ENCODE results near the gene PKD1L1. TPM values are rescaled to one million over a fixed set of nuclear protein-coding genes. Genes with fewer than 3 reads are reported as not detected.
"Not testable (repeated sequence)": the region's sequence is repeated elsewhere in the genome, so short reads cannot be mapped to it uniquely, and the experiment has no call there.

Gene PKD1L1
- total and polyA plus RNA-seq, 4 donors, result 0.26 to 1.1 (median 0.55) TPM

DNA sequence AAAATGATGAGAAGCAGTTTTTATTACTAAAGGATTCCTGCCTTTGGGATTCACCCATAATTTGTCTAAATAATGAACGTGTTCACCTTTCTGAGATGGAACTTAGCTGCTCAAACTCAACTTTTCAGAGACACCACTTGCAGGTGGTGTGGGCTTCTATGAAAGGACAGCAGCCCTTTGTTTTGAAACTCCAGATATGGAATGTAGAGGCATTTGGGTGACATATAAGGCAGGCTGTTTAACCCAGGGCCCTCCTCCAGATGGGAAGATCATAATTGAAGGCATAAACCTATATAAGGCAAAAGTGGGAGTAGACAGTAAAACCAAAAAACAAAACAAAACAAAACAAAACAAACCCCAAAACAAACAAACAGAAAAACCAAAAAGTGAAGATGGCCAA, 43.0 kb upstream of the PKD1L1 start:
- ATAC-seq (ENCODE audit: insufficient read depth, low FRiP score), result no peak
- Histone ChIP-seq H3K9ac (ENCODE audit: insufficient read depth in 1 of 2, low read length in 2 of 2) (no peak overlapping the region), H3K27me3 (ENCODE audit: control insufficient read depth in 3 of 3, insufficient read depth in 3 of 3, low read length in 2 of 3) (no peaks in the 10 kb centered on the region), H3K9me3 (ENCODE audit: control insufficient read depth in 4 of 4, insufficient read depth in 3 of 4, low read length in 3 of 4) (peaks cover 0 to 1% (median 0%) of the 10 kb centered on the region in 4 donors), H3K27ac (ENCODE audit: low read depth in 1 of 2, low read length in 1 of 2) (no peak overlapping the region), H3K4me3 (no peak overlapping the region), H3K4me1 (ENCODE audit: control insufficient read depth in 5 of 5, insufficient read depth in 5 of 5, low read length in 5 of 5) (peaks cover 0 to 2% (median 0%) of the 10 kb centered on the region in 5 donors), H3K36me3 (ENCODE audit: control insufficient read depth in 4 of 4, insufficient read depth in 4 of 4, low read length in 4 of 4) (no peaks in the 10 kb centered on the region)
- WGBS, 2 donors, result 87 to 97% methylated on average over 1 of the region's 1 CpG
- no peak for DNase-seq
- TF ChIP-seq, protein P1, sequence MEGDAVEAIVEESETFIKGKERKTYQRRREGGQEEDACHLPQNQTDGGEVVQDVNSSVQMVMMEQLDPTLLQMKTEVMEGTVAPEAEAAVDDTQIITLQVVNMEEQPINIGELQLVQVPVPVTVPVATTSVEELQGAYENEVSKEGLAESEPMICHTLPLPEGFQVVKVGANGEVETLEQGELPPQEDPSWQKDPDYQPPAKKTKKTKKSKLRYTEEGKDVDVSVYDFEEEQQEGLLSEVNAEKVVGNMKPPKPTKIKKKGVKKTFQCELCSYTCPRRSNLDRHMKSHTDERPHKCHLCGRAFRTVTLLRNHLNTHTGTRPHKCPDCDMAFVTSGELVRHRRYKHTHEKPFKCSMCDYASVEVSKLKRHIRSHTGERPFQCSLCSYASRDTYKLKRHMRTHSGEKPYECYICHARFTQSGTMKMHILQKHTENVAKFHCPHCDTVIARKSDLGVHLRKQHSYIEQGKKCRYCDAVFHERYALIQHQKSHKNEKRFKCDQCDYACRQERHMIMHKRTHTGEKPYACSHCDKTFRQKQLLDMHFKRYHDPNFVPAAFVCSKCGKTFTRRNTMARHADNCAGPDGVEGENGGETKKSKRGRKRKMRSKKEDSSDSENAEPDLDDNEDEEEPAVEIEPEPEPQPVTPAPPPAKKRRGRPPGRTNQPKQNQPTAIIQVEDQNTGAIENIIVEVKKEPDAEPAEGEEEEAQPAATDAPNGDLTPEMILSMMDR (IDR thresholded peaks at IDR 0.05; ENCODE audit: control extremely low read depth, extremely low read depth), result no peak

DNA sequence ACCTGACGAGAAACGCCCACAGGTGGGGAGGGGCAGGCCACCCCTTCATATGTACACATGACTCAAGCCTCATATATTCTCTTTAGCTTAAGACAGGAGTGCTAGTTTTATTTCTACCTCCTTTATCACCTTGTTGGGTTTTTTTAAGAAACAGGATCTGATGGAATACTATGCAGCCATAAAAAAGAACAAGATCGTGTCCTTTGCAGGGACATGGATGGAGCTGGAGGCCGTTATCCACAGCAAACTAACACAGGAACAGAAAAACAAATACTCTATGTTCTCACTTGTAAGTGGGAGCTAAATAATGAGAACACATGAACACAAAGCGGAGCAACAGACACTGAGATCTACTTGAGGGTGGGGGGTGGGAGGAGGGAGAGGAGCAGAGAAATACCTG, 42.3 kb upstream of the PKD1L1 start:
- H3K4me1 ChIP-seq (ENCODE audit: control insufficient read depth in 5 of 5, insufficient read depth in 5 of 5, low read length in 5 of 5), result peaks cover 0 to 2% (median 0%) of the 10 kb centered on the region in 5 donors
- DNase-seq (no peak), ATAC-seq (ENCODE audit: insufficient read depth, low FRiP score) (no peak)
- WGBS, 2 donors, result 95 to 98% methylated on average over 5 of the region's 5 CpGs
- TF ChIP-seq, protein P1 (IDR thresholded peaks at IDR 0.05; ENCODE audit: control extremely low read depth, extremely low read depth), result no peak
- no peaks in the 10 kb centered on the region for H3K36me3 ChIP-seq (ENCODE audit: control insufficient read depth in 4 of 4, insufficient read depth in 4 of 4, low read length in 4 of 4)
- peaks cover 0 to 1% (median 0%) of the 10 kb centered on the region in 4 donors for H3K9me3 ChIP-seq (ENCODE audit: control insufficient read depth in 4 of 4, insufficient read depth in 3 of 4, low read length in 3 of 4)
- no peak overlapping the region for H3K27ac ChIP-seq (ENCODE audit: low read depth in 1 of 2, low read length in 1 of 2)
- no peaks in the 10 kb centered on the region for H3K27me3 ChIP-seq (ENCODE audit: control insufficient read depth in 3 of 3, insufficient read depth in 3 of 3, low read length in 2 of 3)
- no peak overlapping the region for H3K9ac ChIP-seq (ENCODE audit: insufficient read depth in 1 of 2, low read length in 2 of 2)
- H3K4me3 ChIP-seq, result no peak overlapping the region

DNA sequence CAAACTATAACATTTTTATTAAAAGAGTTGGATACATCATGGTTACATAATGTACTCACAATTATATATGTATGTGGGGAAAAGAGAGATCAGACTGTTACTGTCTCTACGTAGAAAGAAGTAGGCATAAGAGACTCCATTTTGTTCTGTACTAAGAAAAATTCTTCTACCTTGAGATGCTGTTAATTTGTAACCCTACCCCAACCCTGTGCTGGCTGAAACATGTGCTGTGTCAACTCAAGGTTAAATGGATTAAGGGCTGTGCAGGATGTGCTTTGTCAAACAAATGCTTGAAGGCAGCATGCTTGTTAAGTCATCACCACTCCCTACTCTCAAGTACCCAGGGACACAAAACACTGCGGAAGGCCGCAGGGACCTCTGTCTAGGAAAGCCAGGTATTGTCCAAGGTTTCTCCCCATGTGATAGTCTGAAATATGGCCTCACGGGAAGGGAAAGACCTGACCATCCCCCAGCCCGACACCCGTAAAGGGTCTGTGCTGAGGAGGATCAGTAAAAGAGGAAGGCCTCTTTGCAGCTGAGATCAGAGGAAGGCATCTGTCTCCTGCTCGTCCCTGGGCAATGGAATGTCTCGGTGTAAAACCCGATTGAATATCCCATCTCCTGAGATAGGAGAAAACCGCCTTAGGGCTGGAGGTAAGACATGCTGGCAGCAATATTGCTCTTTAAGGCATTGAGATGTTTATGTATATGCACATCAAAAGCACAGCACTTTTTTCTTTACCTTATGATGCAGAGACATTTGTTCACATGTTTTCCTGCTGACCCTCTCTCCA, 41.5 kb upstream of the PKD1L1 start:
- 42 to 61% methylated on average over 10 of the region's 10 CpGs for WGBS, 2 donors
- not testable (repeated sequence) for H3K9me3 ChIP-seq (ENCODE audit: control insufficient read depth in 4 of 4, insufficient read depth in 3 of 4, low read length in 3 of 4); H3K36me3 ChIP-seq (ENCODE audit: control insufficient read depth in 4 of 4, insufficient read depth in 4 of 4, low read length in 4 of 4); H3K4me1 ChIP-seq (ENCODE audit: control insufficient read depth in 5 of 5, insufficient read depth in 5 of 5, low read length in 5 of 5); H3K9ac ChIP-seq (ENCODE audit: insufficient read depth in 1 of 2, low read length in 2 of 2); H3K27ac ChIP-seq (ENCODE audit: low read depth in 1 of 2, low read length in 1 of 2); H3K27me3 ChIP-seq (ENCODE audit: control insufficient read depth in 3 of 3, insufficient read depth in 3 of 3, low read length in 2 of 3); H3K4me3 ChIP-seq; ATAC-seq (ENCODE audit: insufficient read depth, low FRiP score)
- DNase-seq, result peak in 2 of 3 donors; percentile 34 to 70

DNA sequence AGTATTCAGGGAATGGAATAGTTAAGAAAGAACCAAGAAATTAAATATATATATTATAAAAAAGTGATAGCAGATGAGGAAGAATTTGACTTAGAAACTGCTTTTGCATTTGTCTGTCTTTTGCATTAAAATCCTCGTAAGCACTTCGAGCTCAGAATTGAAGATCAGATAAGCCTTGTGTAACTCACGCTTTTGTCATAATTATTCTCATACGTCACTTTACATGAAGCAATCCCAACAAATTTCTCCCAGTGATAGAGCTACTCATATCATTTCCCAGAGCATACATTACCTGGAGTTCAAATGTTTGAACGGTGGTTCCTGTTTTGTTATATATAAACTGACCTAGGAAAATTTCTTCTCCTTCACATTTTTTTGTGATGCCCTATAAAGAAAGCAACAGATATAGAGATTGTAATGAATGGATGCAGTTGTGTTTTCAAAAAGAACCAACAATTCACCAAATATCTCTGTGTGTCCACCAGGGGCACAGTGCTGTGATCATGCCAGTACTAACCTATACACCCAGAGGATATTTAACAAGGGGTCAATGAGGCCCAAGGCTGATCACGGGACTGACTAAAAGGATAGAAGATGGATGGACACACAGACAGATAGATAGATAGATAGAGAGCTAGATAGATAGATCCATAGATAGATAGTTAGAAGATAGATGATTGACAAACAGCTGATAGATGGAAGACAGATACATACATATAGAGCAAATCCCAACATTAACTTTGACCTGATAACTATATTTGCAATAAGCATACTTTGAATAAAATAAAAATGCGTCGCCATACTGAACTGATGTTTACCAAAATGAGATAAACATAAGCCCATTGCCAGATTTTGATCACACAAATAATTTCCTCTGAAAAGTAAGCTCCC, 40.5 kb upstream of the PKD1L1 start:
- 75 to 81% methylated on average over 8 of the region's 8 CpGs for WGBS, 2 donors
- DNase-seq (no peak), ATAC-seq (ENCODE audit: insufficient read depth, low FRiP score) (no peak)
- Histone ChIP-seq H3K9me3 (ENCODE audit: control insufficient read depth in 4 of 4, insufficient read depth in 3 of 4, low read length in 3 of 4) (no peaks in the 10 kb centered on the region), H3K4me3 (no peak overlapping the region), H3K27me3 (ENCODE audit: control insufficient read depth in 3 of 3, insufficient read depth in 3 of 3, low read length in 2 of 3) (no peaks in the 10 kb centered on the region), H3K9ac (ENCODE audit: insufficient read depth in 1 of 2, low read length in 2 of 2) (peak overlapping the region in 1 of 2 donors; percentile 19), H3K4me1 (ENCODE audit: control insufficient read depth in 5 of 5, insufficient read depth in 5 of 5, low read length in 5 of 5) (peaks cover 0 to 2% (median 0%) of the 10 kb centered on the region in 5 donors), H3K27ac (ENCODE audit: low read depth in 1 of 2, low read length in 1 of 2) (no peak overlapping the region), H3K36me3 (ENCODE audit: control insufficient read depth in 4 of 4, insufficient read depth in 4 of 4, low read length in 4 of 4) (no peaks in the 10 kb centered on the region)
- TF ChIP-seq, protein P1 (IDR thresholded peaks at IDR 0.05; ENCODE audit: control extremely low read depth, extremely low read depth), result no peak

All from lung (tissue), 12 donors.